GM20431 (cell line): ENCODE measurements around the gene TSC2.
"Not testable (repeated sequence)": the region's sequence is repeated elsewhere in the genome, so short reads cannot be mapped to it uniquely, and the experiment has no call there.

Experiments used
- in situ Hi-C: fragments of 300-500 bp; cut with MseI, MboI; formaldehyde crosslinking; loops from one replicate; pipeline ENCODE4 v1.15.0; 2020; ENCODE audit warnings: low sequenced_read_pairs; ENCODE audit not compliant: unreplicated experiment

The TSC2 gene

GRCh38 chr16:2028146-2028545 is 19.6 kb upstream of the TSC2 start:
- in situ Hi-C loops: loop anchor here (10.0 kb wide), 1 partner anchor 117 kb away; the partner anchor contains the start of gene RAB26

DNA sequence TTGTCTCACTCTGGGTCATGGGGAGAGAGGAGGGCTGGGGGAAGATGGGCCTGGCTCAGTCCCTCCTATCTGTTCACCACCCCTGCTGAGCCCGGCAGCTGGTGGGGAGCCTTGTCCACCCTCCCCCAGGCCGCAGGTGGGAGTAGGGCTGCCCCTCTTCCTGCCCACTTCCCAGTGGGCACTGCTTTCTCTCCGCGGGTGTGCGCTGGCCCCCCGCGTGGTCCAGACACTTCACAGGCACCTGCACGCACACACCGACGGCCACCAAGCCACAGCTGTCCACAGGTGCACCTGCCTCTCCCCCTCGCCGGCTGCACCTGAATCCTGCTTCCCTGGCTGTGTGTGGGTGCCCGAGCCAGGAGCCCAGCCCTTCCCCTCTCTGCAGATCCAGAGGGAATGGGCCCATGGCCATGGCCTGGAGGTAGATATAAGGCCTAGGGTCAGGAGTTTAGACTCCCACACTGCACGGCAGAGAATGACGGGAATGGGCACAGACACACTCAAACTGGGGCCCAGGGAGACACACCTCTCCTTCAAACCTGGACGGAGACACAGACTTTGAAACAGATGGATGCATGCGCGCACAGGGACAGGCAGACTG is 19.1 kb upstream of the TSC2 start:
- in situ Hi-C loops: loop anchor here (10.0 kb wide), 1 partner anchor 116 kb away; the partner anchor contains the start of gene RAB26

- in situ Hi-C loops: loop anchor here (10.0 kb wide), 1 partner anchor 115 kb away; the partner anchor contains the start of gene RAB26
Measured at GRCh38 chr16:2029350-2029749, 18.4 kb upstream of the TSC2 start.

- in situ Hi-C loops: no loop called here
Measured at GRCh38 chr16:2030036-2030435, 17.7 kb upstream of the TSC2 start.

GRCh38 chr16:2031081-2031577 is 16.7 kb upstream of the TSC2 start:
- in situ Hi-C loops: no loop called here

GRCh38 chr16:2032285-2033056 is 15.3 kb upstream of the TSC2 start:
- in situ Hi-C loops: no loop called here

DNA sequence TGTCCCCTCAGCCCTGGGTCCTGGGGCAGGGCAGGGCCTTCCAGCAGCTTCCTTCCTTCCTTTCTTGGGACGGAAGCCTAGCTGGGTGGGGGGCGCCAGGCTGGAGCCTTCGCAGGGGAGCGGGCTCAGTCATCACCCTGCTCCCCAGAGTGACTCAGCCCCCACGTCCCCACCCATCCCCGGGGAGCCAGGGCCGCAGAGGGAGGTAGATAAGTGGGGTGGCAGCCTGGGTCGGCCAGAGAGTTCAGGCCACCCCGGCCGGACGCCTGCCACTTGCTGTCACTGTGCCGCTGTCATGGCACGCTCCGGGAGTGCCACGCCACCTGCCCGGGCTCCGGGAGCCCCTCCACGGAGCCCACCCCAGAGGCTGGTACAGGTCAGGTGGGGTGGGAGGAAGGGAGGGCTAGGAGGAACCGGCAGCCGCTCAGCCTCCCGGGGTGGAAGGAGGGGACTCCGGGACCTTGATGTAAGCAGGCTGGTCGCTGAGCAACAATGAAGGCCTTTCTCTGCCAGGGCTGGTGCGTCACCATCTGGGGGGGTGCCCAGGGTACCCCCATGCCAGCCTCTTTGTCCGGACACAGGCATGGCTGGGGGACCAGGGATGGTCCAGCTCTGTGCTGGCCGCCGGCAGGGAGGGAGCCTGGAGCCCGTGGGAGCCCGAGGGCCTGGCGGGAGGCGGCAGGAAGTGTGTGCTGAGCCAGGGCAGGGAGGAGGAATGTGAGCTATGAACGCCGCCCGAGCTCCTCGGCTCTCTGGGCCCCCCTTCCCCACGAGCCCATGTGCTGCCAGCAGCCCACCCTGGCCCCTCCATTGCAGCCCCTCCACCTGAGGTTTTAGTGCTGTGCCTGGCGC is 14.5 kb upstream of the TSC2 start:
- in situ Hi-C loops: no loop called here

GRCh38 chr16:2033909-2034695 is 13.7 kb upstream of the TSC2 start:
- in situ Hi-C loops: not testable (repeated sequence)

GRCh38 chr16:2034696-2035430 is 12.9 kb upstream of the TSC2 start:
- in situ Hi-C loops: no loop called here

- in situ Hi-C loops: no loop called here
Measured at GRCh38 chr16:2035431-2036199, 12.2 kb upstream of the TSC2 start.

- in situ Hi-C loops: no loop called here
Measured at GRCh38 chr16:2036200-2036966, 11.4 kb upstream of the TSC2 start.

DNA sequence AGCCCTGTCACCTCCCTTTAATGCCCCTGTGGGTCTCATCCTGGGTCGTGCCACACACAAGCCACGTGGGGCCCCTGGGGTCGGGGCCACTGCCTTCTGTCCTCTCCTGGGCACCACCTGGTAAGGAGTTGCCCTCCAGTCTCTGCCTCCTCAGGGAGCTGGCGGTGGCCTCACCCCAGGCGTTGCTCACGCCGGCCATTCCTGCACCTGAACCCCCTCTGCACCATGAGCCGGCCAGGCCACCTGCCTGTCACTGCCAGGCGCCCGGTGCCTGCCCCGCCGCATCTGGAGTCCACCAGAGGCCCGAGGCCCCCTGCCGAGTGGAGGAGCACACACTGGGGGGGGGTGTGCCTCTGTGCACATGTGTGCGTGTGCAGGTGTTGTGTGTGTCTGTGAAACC is 10.7 kb upstream of the TSC2 start:
- in situ Hi-C loops: no loop called here

DNA sequence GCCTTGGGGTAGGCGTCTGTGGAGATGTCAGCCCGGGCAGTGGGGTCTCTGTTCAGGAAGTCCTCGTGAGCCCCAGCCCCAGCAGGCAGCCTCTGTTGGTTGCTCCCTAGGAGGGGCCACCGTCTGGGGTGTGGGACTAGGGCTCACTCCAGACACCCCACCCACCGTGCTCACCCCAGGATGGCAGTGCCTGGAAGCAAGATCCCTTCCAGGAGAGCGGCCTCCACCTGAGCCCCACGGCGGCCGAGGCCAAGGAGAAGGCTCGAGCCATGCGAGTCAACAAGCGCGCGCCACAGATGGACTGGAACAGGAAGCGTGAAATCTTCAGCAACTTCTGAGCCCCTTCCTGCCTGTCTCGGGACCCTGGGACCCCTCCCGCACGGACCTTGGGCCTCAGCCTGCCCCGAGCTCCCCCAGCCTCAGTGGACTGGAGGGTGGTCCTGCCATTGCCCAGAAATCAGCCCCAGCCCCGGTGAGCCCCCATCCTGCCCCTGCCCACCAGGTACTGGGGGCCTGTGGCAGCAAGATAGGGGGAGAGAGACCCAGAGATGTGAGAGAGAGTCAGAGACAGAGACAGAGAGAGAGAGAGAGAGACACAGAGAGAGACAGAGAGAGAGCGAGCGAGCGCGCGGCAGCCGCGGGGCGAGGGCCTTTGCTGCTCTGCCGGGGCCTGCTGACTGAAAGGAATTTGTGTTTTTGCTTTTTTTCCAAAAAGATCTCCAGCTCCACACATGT is 10.0 kb upstream of the TSC2 start:
- in situ Hi-C loops: no loop called here

DNA sequence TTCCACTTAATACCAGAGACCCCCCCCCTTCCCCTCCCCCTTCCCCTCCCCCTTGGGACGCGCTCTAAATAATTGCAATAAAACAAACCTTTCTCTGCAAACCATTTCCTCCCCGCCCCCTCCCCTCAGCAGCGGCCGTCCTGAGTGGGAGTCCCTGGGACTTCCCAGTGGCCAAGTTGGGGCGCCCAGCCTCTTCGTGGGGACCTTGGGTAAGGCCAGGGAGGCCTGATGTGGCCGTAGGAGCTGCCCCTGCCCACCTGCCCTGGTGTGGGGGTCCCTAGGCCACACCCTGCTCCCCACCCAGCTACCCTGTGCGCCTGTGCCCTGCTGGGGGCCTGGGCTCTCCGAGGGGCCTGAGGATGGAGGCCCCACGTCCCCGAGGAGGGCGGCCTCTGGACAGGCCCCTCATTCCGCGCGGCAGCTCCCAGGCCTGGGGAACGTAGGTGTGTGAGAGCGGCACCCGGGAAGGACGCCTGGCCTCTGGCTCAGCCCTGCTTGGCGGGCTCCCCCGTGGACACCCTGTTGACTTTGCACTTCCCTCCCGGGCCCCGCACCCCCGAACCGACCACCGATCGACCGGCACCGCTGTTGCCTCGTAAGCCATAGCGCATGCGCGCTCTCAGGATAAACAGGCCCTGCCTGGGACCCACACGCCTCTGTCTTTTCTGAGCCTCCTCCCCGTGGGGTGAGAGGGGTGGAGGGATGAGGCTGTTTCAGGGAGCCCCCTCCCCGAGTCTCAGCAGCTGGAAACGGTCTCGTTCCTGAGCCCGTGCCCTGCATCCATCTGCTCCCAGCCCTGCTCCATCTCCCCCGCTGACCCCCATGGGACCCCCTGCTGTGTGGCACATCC is 9.2 kb upstream of the TSC2 start:
- in situ Hi-C loops: no loop called here

- in situ Hi-C loops: no loop called here
Measured at GRCh38 chr16:2039274-2040031, 8.3 kb upstream of the TSC2 start.
